GM19438 (cell line): ENCODE results near the gene TPST2.
A peak's percentile ranks its signal among the peaks of the same experiment; 100 is the strongest.

Experiments
- ATAC-seq: cut with Tn5 transposase; IDR thresholded peaks from one replicate; pipeline ENCODE4 v1.9.1; 2021; ENCODE audit warnings: low read depth; ENCODE audit not compliant: unreplicated experiment

Gene TPST2

GRCh38 chr22:26612652-26613051 lies 22.7 kb upstream of the TPST2 start:
- no peak for ATAC-seq

GRCh38 chr22:26610996-26611395 lies 21.1 kb upstream of the TPST2 start:
- ATAC-seq = no peak

- peak; percentile 82 for ATAC-seq
Observed at GRCh38 chr22:26610072-26610958, 20.4 kb upstream of the TPST2 start.

GRCh38 chr22:26609287-26609686 lies 19.4 kb upstream of the TPST2 start:
- ATAC-seq = no peak

GRCh38 chr22:26608129-26608528 lies 18.2 kb upstream of the TPST2 start:
- ATAC-seq = no peak

- no peak for ATAC-seq
Observed at GRCh38 chr22:26606611-26607010, 16.7 kb upstream of the TPST2 start.

GRCh38 chr22:26604368-26604767 lies 14.4 kb upstream of the TPST2 start:
- ATAC-seq = no peak

GRCh38 chr22:26602127-26602526 lies 12.2 kb upstream of the TPST2 start:
- no peak for ATAC-seq

GRCh38 chr22:26601726-26602125 lies 11.8 kb upstream of the TPST2 start:
- ATAC-seq = no peak

- no peak for ATAC-seq
Observed at GRCh38 chr22:26599505-26599904, 9.6 kb upstream of the TPST2 start.

GRCh38 chr22:26597480-26597879 lies 7.5 kb upstream of the TPST2 start:
- ATAC-seq = no peak

GRCh38 chr22:26597026-26597425 lies 7.1 kb upstream of the TPST2 start:
- no peak for ATAC-seq

- no peak for ATAC-seq
Observed at GRCh38 chr22:26593763-26594162, 3.8 kb upstream of the TPST2 start.

GRCh38 chr22:26592421-26592891 lies 2.5 kb upstream of the TPST2 start:
- ATAC-seq = no peak

GRCh38 chr22:26589367-26589844 lies 526 bp downstream of the TPST2 start:
- peak; percentile 8 for ATAC-seq

- no peak for ATAC-seq
Observed at GRCh38 chr22:26588729-26589366, 1.1 kb downstream of the TPST2 start.

GRCh38 chr22:26587991-26588613 lies 1.8 kb downstream of the TPST2 start:
- no peak for ATAC-seq

GRCh38 chr22:26586556-26587325 lies 3.2 kb downstream of the TPST2 start:
- no peak for ATAC-seq

- ATAC-seq = no peak
Observed at GRCh38 chr22:26585104-26585790, 4.7 kb downstream of the TPST2 start.

- no peak for ATAC-seq
Observed at GRCh38 chr22:26584010-26584409, 5.9 kb downstream of the TPST2 start.
